BLaER1 treated with 17β-estradiol and CSF1 and Interleukin-3, amounts not matched to agents 10 nM and 100 nM (cell line): ENCODE results near the gene DNM2.

Source experiments
- H3K27ac ChIP-seq, 11 experiments: shearing (Covaris generic); formaldehyde crosslinking; 2 replicates each; pipeline ENCODE4 v1.8.1; 2022
- H3K27me3 ChIP-seq, 11 experiments: shearing (Covaris generic); formaldehyde crosslinking; 2 replicates each; pipeline ENCODE4 v1.8.1; 2022
- H3K36me3 ChIP-seq, 11 experiments: shearing (Covaris generic); formaldehyde crosslinking; 2 replicates each; pipeline ENCODE4 v1.8.1; 2022
- H3K4me1 ChIP-seq, 10 experiments: shearing (Covaris generic); formaldehyde crosslinking; 2 replicates each; pipeline ENCODE4 v1.8.1; 2022
- H3K4me2 ChIP-seq, 11 experiments: shearing (Covaris generic); formaldehyde crosslinking; 2 replicates each; pipeline ENCODE4 v1.8.1; 2022
- H3K4me3 ChIP-seq, 10 experiments: shearing (Covaris generic); formaldehyde crosslinking; 2 replicates each; pipeline ENCODE4 v1.8.1; 2022
- H3K9ac ChIP-seq, 11 experiments: shearing (Covaris generic); formaldehyde crosslinking; 2 replicates each; pipeline ENCODE4 v1.8.1; 2022
- H3K9me3 ChIP-seq, 11 experiments: shearing (Covaris generic); formaldehyde crosslinking; replicated peaks in 1 of 11; 2 replicates each; pipeline ENCODE4 v1.8.1; 2022
- H4K20me1 ChIP-seq, 11 experiments: shearing (Covaris generic); formaldehyde crosslinking; 2 replicates each; pipeline ENCODE4 v1.8.1; 2022
- Cebpa-rat ChIP-seq, 11 experiments: shearing (Covaris generic); IDR thresholded peaks; 2 replicates each; pipeline ENCODE4 v1.8.1; 2022

Gene DNM2

DNA sequence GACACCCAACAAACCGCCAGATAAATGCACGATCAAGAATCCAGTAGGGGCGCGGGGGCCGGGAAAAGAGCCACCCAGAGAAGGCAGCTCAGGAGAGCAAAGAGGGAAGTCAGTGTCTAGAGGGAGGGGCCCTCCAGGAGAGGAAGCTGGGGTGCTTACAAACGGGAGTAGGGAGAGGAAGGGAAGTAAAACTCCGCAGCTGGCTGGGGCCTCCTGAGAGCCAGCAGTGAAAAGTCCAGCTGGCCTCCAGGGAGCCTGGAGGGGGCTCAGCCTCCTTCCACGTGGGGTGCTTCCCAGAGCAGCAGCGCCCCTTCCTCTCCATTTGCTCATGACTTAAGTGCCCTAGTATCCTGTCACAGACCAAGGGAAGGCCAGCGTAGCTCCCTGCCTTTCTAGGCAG is 66.4 kb downstream of the DNM2 start:
- Histone ChIP-seq H3K27ac (peak overlapping the region; percentile 53 to 92 (median 67); a peak in 21 of 22 replicates), H3K9ac (peak overlapping the region; percentile 47 to 65 (median 57); a peak in 20 of 22 replicates), H3K4me2 (peak overlapping the region; percentile 65 to 95 (median 81)), H3K27me3 (no peaks in the 10 kb centered on the region), H3K4me3 (peak overlapping the region in 3 of 10 experiments; percentile 8 to 35 (median 26); a peak in 3 of 20 replicates), H3K4me1 (peaks cover 55 to 78% (median 61%) of the 10 kb centered on the region in 10 experiments), H4K20me1 (peaks cover 0 to 79% (median 23%) of the 10 kb centered on the region in 11 experiments; a peak in 19 of 22 replicates), H3K36me3 (peaks cover 89 to 100% (median 99%) of the 10 kb centered on the region in 11 experiments), H3K9me3 (no peaks in the 10 kb centered on the region)
- no peak for TF ChIP-seq Cebpa-rat (IDR thresholded peaks at IDR 0.05)

- Histone ChIP-seq H3K27ac (no peak overlapping the region), H3K36me3 (peaks cover 97 to 100% (median 100%) of the 10 kb centered on the region in 11 experiments), H3K27me3 (no peaks in the 10 kb centered on the region), H3K4me3 (no peak overlapping the region), H3K4me2 (no peak overlapping the region), H3K9ac (no peak overlapping the region), H4K20me1 (peaks cover 11 to 81% (median 58%) of the 10 kb centered on the region in 11 experiments; a peak in 21 of 22 replicates), H3K9me3 (no peaks in the 10 kb centered on the region), H3K4me1 (peaks cover 16 to 39% (median 22%) of the 10 kb centered on the region in 10 experiments)
- TF ChIP-seq Cebpa-rat (IDR thresholded peaks at IDR 0.05), result no peak
Measured at GRCh38 chr19:10788146-10788545, 70.3 kb downstream of the DNM2 start.

GRCh38 chr19:10789866-10790265 is 72.0 kb downstream of the DNM2 start:
- Histone ChIP-seq H3K36me3 (peaks cover 100% of the 10 kb centered on the region in 11 experiments), H3K9me3 (no peaks in the 10 kb centered on the region), H3K4me1 (peaks cover 0 to 22% (median 4%) of the 10 kb centered on the region in 10 experiments; a peak in 16 of 20 replicates), H3K27me3 (no peaks in the 10 kb centered on the region), H3K9ac (no peak overlapping the region), H3K4me2 (no peak overlapping the region), H4K20me1 (peaks cover 4 to 88% (median 75%) of the 10 kb centered on the region in 11 experiments; a peak in 20 of 22 replicates), H3K4me3 (no peak overlapping the region), H3K27ac (no peak overlapping the region)
- no peak for TF ChIP-seq Cebpa-rat (IDR thresholded peaks at IDR 0.05)

- peaks cover 99 to 100% (median 100%) of the 10 kb centered on the region in 11 experiments for H3K36me3 ChIP-seq
Measured at GRCh38 chr19:10796653-10797052, 78.8 kb downstream of the DNM2 start.

DNA sequence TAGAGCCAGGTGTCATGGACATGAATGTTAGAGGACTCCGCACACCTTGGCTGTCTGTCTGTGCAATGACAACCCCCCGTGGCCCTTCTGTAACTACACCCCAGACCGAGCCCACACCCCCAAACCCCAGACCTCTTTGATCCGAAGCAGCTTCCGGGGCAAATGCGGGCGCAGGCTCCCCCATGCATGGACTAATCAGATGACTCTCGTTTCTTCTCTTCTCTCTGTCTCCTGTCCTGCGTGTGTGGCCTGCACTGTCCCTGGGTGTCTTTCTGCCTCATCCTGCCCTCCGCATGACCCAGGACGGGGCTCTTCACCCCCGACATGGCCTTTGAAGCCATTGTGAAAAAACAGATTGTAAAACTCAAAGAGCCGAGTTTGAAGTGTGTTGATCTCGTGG is 79.2 kb downstream of the DNM2 start:
- H4K20me1 ChIP-seq, result peaks cover 8 to 93% (median 88%) of the 10 kb centered on the region in 11 experiments; a peak in 19 of 22 replicates
- H3K27me3 ChIP-seq, result no peaks in the 10 kb centered on the region
- H3K4me1 ChIP-seq, result peaks cover 0 to 8% (median 0%) of the 10 kb centered on the region in 10 experiments; a peak in 1 of 20 replicates
- no peak overlapping the region for H3K27ac ChIP-seq
- no peaks in the 10 kb centered on the region for H3K9me3 ChIP-seq
- H3K4me2 ChIP-seq, result no peak overlapping the region
- H3K9ac ChIP-seq, result 0 out of 22 replicates have a peak overlapping the region, but pooled peaks of 1 of the 11 experiments have one; percentile 22
- no peak overlapping the region for H3K4me3 ChIP-seq
- TF ChIP-seq Cebpa-rat (IDR thresholded peaks at IDR 0.05), result no peak
- peaks cover 99 to 100% (median 100%) of the 10 kb centered on the region in 11 experiments for H3K36me3 ChIP-seq

More at GRCh38 chr19:10796653-10797052, 78.8 kb downstream of the DNM2 start:
- no peaks in the 10 kb centered on the region for H3K27me3 ChIP-seq
- no peaks in the 10 kb centered on the region for H3K9me3 ChIP-seq
- H3K4me3 ChIP-seq, result no peak overlapping the region
- H3K4me2 ChIP-seq, result no peak overlapping the region
- TF ChIP-seq Cebpa-rat (IDR thresholded peaks at IDR 0.05), result no peak
- no peak overlapping the region for H3K27ac ChIP-seq
- 0 out of 22 replicates have a peak overlapping the region, but pooled peaks of 1 of the 11 experiments have one; percentile 22 for H3K9ac ChIP-seq
- peaks cover 4 to 93% (median 88%) of the 10 kb centered on the region in 11 experiments; a peak in 19 of 22 replicates for H4K20me1 ChIP-seq
- peaks cover 0 to 8% (median 0%) of the 10 kb centered on the region in 10 experiments; a peak in 1 of 20 replicates for H3K4me1 ChIP-seq

- no peak overlapping the region for H3K4me3 ChIP-seq
- H4K20me1 ChIP-seq, result peaks cover 9 to 93% (median 84%) of the 10 kb centered on the region in 11 experiments; a peak in 19 of 22 replicates
- H3K27me3 ChIP-seq, result no peaks in the 10 kb centered on the region
- H3K4me1 ChIP-seq, result peaks cover 0 to 11% (median 0%) of the 10 kb centered on the region in 10 experiments; a peak in 3 of 20 replicates
- H3K9ac ChIP-seq, result no peak overlapping the region; a peak in 1 of 22 replicates
- peak overlapping the region in 2 of 11 experiments; percentile 19 to 26; a peak in 3 of 22 replicates for H3K27ac ChIP-seq
- H3K9me3 ChIP-seq, result no peaks in the 10 kb centered on the region
- TF ChIP-seq Cebpa-rat (IDR thresholded peaks at IDR 0.05), result no peak
- peaks cover 99 to 100% (median 100%) of the 10 kb centered on the region in 11 experiments for H3K36me3 ChIP-seq
- no peak overlapping the region for H3K4me2 ChIP-seq
Measured at GRCh38 chr19:10797541-10798256, 79.8 kb downstream of the DNM2 start.

GRCh38 chr19:10800488-10800887 is 82.6 kb downstream of the DNM2 start:
- TF ChIP-seq Cebpa-rat (IDR thresholded peaks at IDR 0.05), result no peak
- Histone ChIP-seq H3K36me3 (peaks cover 99 to 100% (median 100%) of the 10 kb centered on the region in 11 experiments), H3K27ac (no peak overlapping the region), H3K4me1 (peaks cover 0 to 39% (median 21%) of the 10 kb centered on the region in 10 experiments; a peak in 14 of 20 replicates), H4K20me1 (peaks cover 12 to 92% (median 83%) of the 10 kb centered on the region in 11 experiments; a peak in 20 of 22 replicates), H3K27me3 (no peaks in the 10 kb centered on the region), H3K4me2 (no peak overlapping the region), H3K9me3 (no peaks in the 10 kb centered on the region), H3K4me3 (no peak overlapping the region), H3K9ac (no peak overlapping the region)

DNA sequence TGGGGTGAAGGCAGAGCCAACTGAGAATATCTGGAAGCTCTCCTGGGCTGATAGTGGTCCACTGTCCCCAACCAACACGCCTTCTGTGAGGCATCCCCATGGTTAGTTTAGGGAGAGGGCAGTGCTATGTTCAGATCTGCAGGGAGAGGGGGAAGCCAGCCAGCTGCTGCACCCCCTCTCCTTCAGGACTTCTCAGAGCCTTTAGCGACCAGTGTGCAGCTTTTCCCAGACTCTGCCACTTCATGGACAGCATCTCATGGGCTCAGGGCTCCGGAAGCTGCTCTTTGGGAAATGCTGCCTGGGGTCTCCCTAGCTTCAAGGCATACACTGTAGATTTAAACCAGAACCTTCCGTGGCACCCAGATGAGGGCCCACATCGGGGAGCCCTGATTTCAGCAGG is 84.6 kb downstream of the DNM2 start:
- peak overlapping the region in 3 of 11 experiments; percentile 14 to 34 (median 17); a peak in 1 of 22 replicates for H3K9ac ChIP-seq
- peaks cover 0 to 37% (median 26%) of the 10 kb centered on the region in 10 experiments; a peak in 14 of 20 replicates for H3K4me1 ChIP-seq
- TF ChIP-seq Cebpa-rat (IDR thresholded peaks at IDR 0.05), result no peak
- peaks cover 96 to 100% (median 100%) of the 10 kb centered on the region in 11 experiments for H3K36me3 ChIP-seq
- peaks cover 12 to 80% (median 71%) of the 10 kb centered on the region in 11 experiments; a peak in 20 of 22 replicates for H4K20me1 ChIP-seq
- H3K27me3 ChIP-seq, result no peaks in the 10 kb centered on the region
- no peak overlapping the region for H3K27ac ChIP-seq
- H3K4me2 ChIP-seq, result no peak overlapping the region
- H3K9me3 ChIP-seq, result no peaks in the 10 kb centered on the region
- H3K4me3 ChIP-seq, result no peak overlapping the region

DNA sequence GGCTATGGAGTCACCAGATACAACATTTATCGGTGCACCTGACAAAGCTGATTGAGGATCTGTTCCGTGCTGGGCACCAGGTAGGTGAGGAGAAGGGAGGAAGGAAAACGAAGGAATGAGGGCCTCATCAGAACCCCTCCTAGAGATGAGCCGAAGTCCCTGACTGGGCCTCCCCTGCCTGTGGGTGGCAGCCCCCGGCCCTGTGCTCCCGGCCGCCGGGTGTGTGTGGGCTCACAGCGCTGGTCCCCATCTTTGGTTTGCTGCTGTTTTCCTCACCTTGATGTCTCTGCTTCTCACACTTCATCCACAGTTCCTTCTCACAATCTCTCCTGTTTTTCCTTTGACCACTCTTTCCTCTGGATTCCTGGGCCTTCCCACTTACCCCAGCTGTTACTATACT is 85.4 kb downstream of the DNM2 start:
- H3K36me3 ChIP-seq, result peaks cover 93 to 100% (median 100%) of the 10 kb centered on the region in 11 experiments
- H3K9ac ChIP-seq, result 0 out of 22 replicates have a peak overlapping the region, but pooled peaks of 3 of the 11 experiments have one; percentile 2 to 36 (median 32)
- TF ChIP-seq Cebpa-rat (IDR thresholded peaks at IDR 0.05), result no peak
- peak overlapping the region in 4 of 11 experiments; percentile 14 to 43 (median 28); a peak in 6 of 22 replicates for H3K27ac ChIP-seq
- H3K9me3 ChIP-seq, result no peaks in the 10 kb centered on the region
- peak overlapping the region in 4 of 11 experiments; percentile 1 to 62 (median 46); a peak in 3 of 22 replicates for H3K4me2 ChIP-seq
- no peak overlapping the region for H3K4me3 ChIP-seq
- H3K27me3 ChIP-seq, result no peaks in the 10 kb centered on the region
- H4K20me1 ChIP-seq, result peaks cover 12 to 73% (median 63%) of the 10 kb centered on the region in 11 experiments; a peak in 20 of 22 replicates
- H3K4me1 ChIP-seq, result peaks cover 0 to 42% (median 27%) of the 10 kb centered on the region in 10 experiments; a peak in 13 of 20 replicates
